NT2/D1 (cell line): ENCODE measurements around the gene AFF3.

Experiments used
- SUZ12 ChIP-seq: IDR thresholded peaks from 2 replicates; pipeline ENCODE4 v1.6.1; 2011; ENCODE audit not compliant: insufficient read length, insufficient read depth; ENCODE audit errors: extremely low read depth
- YY1 ChIP-seq: IDR thresholded peaks from 2 replicates; pipeline ENCODE4 v1.6.1; 2011; ENCODE audit not compliant: insufficient read length, insufficient read depth

GRCh38 chr2:99833586-99834201 lies 308.7 kb downstream of the AFF3 start:
- TF ChIP-seq YY1 (no peak), SUZ12 (no peak)
